PC-3 (cell line): ENCODE data around the gene TOM1L2.

Source experiments
- CTCF ChIP-seq: fragments of 300-600 bp; sonication (generic); conservative IDR thresholded peaks from 2 replicates; pipeline ENCODE4 v1.5.1; 2017; ENCODE audit warnings: antibody characterized with exemption, low read depth, mild to moderate bottlenecking, low read length
- EZH2 ChIP-seq: fragments of 300-600 bp; sonication (generic); IDR thresholded peaks from one replicate; pipeline ENCODE4 v1.6.1; 2017; ENCODE audit warnings: antibody characterized with exemption, mild to moderate bottlenecking, low read length; ENCODE audit not compliant: unreplicated experiment
- EZH2phosphoT487 ChIP-seq: fragments of 300-600 bp; sonication (generic); IDR thresholded peaks from 2 replicates; pipeline ENCODE4 v1.6.1; 2018; ENCODE audit warnings: mild to moderate bottlenecking, antibody characterized with exemption, low read length, borderline replicate concordance

- TF ChIP-seq EZH2, result no peak
- no peak for TF ChIP-seq CTCF
- TF ChIP-seq EZH2phosphoT487, result no peak
Observed at GRCh38 chr17:17970699-17971430, 1.3 kb downstream of the TOM1L2 start.
